Posterior cingulate gyrus (tissue), 11 donors: ENCODE measurements around the gene TBC1D22A.
A peak's percentile ranks its signal among the peaks of the same experiment; 100 is the strongest.

ENCODE experiments used
- DNase-seq, 10 donors: peaks; one replicate each; pipeline versions ENCODE4 v3.0.0 to v3.0.0-alpha.2; 2020 to 2021; ENCODE audit warnings: mixed read lengths in 3 of 10
- intact Hi-C: fragments of 100-400 bp; cut with DNase I; formaldehyde crosslinking; loops from one replicate; pipeline ENCODE4 v1.15.1; 2023

TBC1D22A gene

GRCh38 chr22:46958658-46959057 is 196.2 kb downstream of the TBC1D22A start:
- intact Hi-C loops = no loop called here
- no peak for DNase-seq

GRCh38 chr22:46959369-46959768 is 196.9 kb downstream of the TBC1D22A start:
- DNase-seq = no peak

GRCh38 chr22:46961591-46962295 is 199.3 kb downstream of the TBC1D22A start:
- intact Hi-C loops = no loop called here
- DNase-seq = peak in 1 of 10 donors; percentile 74

More at GRCh38 chr22:46959369-46959768, 196.9 kb downstream of the TBC1D22A start:
- intact Hi-C loops = no loop called here

- intact Hi-C loops = no loop called here
Measured at GRCh38 chr22:46962406-46962805, 200.0 kb downstream of the TBC1D22A start.

GRCh38 chr22:46963672-46964545 is 201.5 kb downstream of the TBC1D22A start:
- peak in 1 of 10 donors; percentile 77 for DNase-seq
- intact Hi-C loops = no loop called here

More at GRCh38 chr22:46962406-46962805, 200.0 kb downstream of the TBC1D22A start:
- DNase-seq = no peak

GRCh38 chr22:46964773-46965550 is 202.5 kb downstream of the TBC1D22A start:
- intact Hi-C loops = no loop called here
- peak in 1 of 10 donors; percentile 59 for DNase-seq

GRCh38 chr22:46965555-46966494 is 203.4 kb downstream of the TBC1D22A start:
- intact Hi-C loops = no loop called here
- peak in 1 of 10 donors; percentile 69 for DNase-seq

GRCh38 chr22:46966495-46966845 is 204.0 kb downstream of the TBC1D22A start:
- intact Hi-C loops = no loop called here
- no peak for DNase-seq

- intact Hi-C loops = no loop called here
- peak in 1 of 10 donors; percentile 76 for DNase-seq
Measured at GRCh38 chr22:46966846-46967245, 204.4 kb downstream of the TBC1D22A start.

GRCh38 chr22:46967445-46968358 is 205.3 kb downstream of the TBC1D22A start:
- intact Hi-C loops = no loop called here
- DNase-seq = peak in 2 of 10 donors; percentile 55 to 79

GRCh38 chr22:46968359-46968740 is 205.9 kb downstream of the TBC1D22A start:
- intact Hi-C loops = no loop called here
- peak in 2 of 10 donors; percentile 41 to 53 for DNase-seq

GRCh38 chr22:46968848-46969247 is 206.4 kb downstream of the TBC1D22A start:
- intact Hi-C loops = no loop called here
- DNase-seq = peak in 2 of 10 donors; percentile 41 to 45

- DNase-seq = peak in 2 of 10 donors; percentile 33 to 36
- intact Hi-C loops = no loop called here
Measured at GRCh38 chr22:46969491-46969890, 207.0 kb downstream of the TBC1D22A start.

GRCh38 chr22:46969961-46970360 is 207.5 kb downstream of the TBC1D22A start:
- intact Hi-C loops = no loop called here
- DNase-seq = peak in 1 of 10 donors; percentile 44

GRCh38 chr22:46970411-46971098 is 208.1 kb downstream of the TBC1D22A start:
- intact Hi-C loops = no loop called here

GRCh38 chr22:46971099-46971763 is 208.8 kb downstream of the TBC1D22A start:
- peak in 5 of 10 donors; percentile 19 to 87 (median 80) for DNase-seq
- intact Hi-C loops = no loop called here

More at GRCh38 chr22:46970411-46971098, 208.1 kb downstream of the TBC1D22A start:
- peak in 3 of 10 donors; percentile 28 to 65 (median 55) for DNase-seq

- DNase-seq = peak in 3 of 10 donors; percentile 63 to 81 (median 77)
- intact Hi-C loops = no loop called here
Measured at GRCh38 chr22:46971764-46972125, 209.3 kb downstream of the TBC1D22A start.
